Measurements from ENCODE around the gene NKX1-2. TPM values are rescaled to one million over a fixed set of nuclear protein-coding genes. Genes with fewer than 3 reads are reported as not detected.

The NKX1-2 gene
- total RNA-seq, 2 experiments from 2014 or later = not detected

DNA sequence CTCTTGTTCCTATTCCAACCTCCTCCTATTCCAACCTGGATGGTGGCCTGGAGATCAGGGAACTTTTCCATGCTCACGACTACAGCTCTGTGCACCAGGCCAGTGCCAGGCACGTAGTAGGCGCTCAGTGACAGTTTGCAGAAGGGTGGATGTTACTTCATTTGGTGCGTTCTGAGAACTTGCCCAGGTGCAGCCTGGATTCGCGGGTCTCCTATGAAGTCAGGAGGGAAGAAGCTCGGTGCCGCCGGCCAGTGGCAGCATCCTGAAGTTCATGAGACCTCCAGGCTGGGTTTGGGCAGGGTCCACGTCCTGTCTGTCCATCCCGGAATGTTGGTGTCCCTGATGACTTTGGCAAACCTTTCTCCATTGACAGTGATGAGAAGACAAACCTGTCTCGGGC lies 33.0 kb upstream of the NKX1-2 start:
- CTCF ChIA-PET (ENCODE audit: unreplicated experiment) = no interaction called here

DNA sequence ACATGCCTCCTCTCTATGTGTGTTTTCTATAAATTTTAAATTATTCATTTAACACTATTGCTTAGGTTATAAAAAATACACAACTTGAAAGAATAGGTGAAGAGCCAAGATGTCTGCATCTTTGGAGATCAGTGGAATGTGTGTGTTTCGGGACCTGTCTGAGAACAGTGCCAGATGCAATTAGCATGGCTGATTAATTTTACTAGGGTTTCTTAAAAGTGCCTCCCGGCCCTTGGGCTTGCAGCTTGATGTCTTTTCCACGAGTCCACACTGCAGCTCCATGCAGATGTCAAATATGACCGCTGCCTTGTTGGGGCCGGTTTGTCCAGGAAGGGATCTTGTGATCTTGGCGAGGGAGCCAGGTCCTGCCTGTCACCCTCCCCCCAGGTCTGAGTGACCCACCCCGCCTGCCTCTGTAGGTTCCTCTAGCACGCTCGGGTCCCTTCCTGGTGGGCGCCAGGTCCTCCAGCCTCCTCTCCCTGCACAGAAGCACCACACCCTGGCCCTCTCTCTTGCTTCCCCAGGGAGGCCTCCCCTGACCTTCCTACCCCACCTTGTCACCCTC lies 32.5 kb upstream of the NKX1-2 start:
- Histone ChIP-seq H3K4me1 (ENCODE audit: insufficient read depth, low read length, poor library complexity, severe bottlenecking) (no peaks in the 10 kb centered on the region), H3K36me3 (ENCODE audit: insufficient read depth, low read length) (peaks cover 12% of the 10 kb centered on the region), H3K4me2 (ENCODE audit: low read length) (no peak overlapping the region), H3K4me3 (ENCODE audit: low read depth, low read length, poor library complexity, severe bottlenecking) (no peak overlapping the region), H3K9me3 (ENCODE audit: low read length) (peaks cover 10% of the 10 kb centered on the region), H2AFZ (ENCODE audit: low read length) (no peak overlapping the region), H3K9me2 (ENCODE audit: insufficient read depth, low read length) (no peaks in the 10 kb centered on the region), H3K27ac (ENCODE audit: low read depth, low read length, poor library complexity, severe bottlenecking) (no peak overlapping the region), H3K79me2 (ENCODE audit: insufficient read depth, low read depth, low read length) (no peaks in the 10 kb centered on the region), H4K20me1 (ENCODE audit: insufficient read depth, low read length) (0 out of 2 replicates have a peak, but pooled peaks cover 5% of the 10 kb centered on the region)
- POLR2A ChIA-PET = no interaction called here
- TF ChIP-seq EZH2phosphoT487 (IDR thresholded peaks at IDR 0.05; ENCODE audit: borderline replicate concordance, low read depth, low read length) = no peak
- TF ChIP-seq, protein P1, sequence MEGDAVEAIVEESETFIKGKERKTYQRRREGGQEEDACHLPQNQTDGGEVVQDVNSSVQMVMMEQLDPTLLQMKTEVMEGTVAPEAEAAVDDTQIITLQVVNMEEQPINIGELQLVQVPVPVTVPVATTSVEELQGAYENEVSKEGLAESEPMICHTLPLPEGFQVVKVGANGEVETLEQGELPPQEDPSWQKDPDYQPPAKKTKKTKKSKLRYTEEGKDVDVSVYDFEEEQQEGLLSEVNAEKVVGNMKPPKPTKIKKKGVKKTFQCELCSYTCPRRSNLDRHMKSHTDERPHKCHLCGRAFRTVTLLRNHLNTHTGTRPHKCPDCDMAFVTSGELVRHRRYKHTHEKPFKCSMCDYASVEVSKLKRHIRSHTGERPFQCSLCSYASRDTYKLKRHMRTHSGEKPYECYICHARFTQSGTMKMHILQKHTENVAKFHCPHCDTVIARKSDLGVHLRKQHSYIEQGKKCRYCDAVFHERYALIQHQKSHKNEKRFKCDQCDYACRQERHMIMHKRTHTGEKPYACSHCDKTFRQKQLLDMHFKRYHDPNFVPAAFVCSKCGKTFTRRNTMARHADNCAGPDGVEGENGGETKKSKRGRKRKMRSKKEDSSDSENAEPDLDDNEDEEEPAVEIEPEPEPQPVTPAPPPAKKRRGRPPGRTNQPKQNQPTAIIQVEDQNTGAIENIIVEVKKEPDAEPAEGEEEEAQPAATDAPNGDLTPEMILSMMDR (conservative IDR thresholded peaks at IDR 0.05; ENCODE audit: low read length) = no peak
- no TSS peak for BruUV-seq (replicated peaks)
- intact Hi-C loops (cut with micrococcal nuclease; ENCODE audit: unreplicated experiment) = no loop called here
- CTCF ChIA-PET (ENCODE audit: unreplicated experiment) = interaction anchor here (0.7 kb wide), 1 partner anchor 942 kb away, joined by 4 read pairs; no protein-coding TSS in a partner anchor
- DNase-seq (ENCODE audit: low spot score) = no peak

More for the DNA sequence above, 33.0 kb upstream of the NKX1-2 start:
- POLR2A ChIA-PET = no interaction called here
- Histone ChIP-seq H3K4me2 (ENCODE audit: low read length) (no peak overlapping the region), H3K4me3 (ENCODE audit: low read depth, low read length, poor library complexity, severe bottlenecking) (no peak overlapping the region), H3K9me3 (ENCODE audit: low read length) (peaks cover 12% of the 10 kb centered on the region), H3K36me3 (ENCODE audit: insufficient read depth, low read length) (peaks cover 12% of the 10 kb centered on the region), H3K27ac (ENCODE audit: low read depth, low read length, poor library complexity, severe bottlenecking) (no peak overlapping the region), H3K79me2 (ENCODE audit: insufficient read depth, low read depth, low read length) (no peaks in the 10 kb centered on the region), H3K9me2 (ENCODE audit: insufficient read depth, low read length) (no peaks in the 10 kb centered on the region), H3K4me1 (ENCODE audit: insufficient read depth, low read length, poor library complexity, severe bottlenecking) (no peaks in the 10 kb centered on the region), H4K20me1 (ENCODE audit: insufficient read depth, low read length) (0 out of 2 replicates have a peak, but pooled peaks cover 5% of the 10 kb centered on the region), H2AFZ (ENCODE audit: low read length) (no peak overlapping the region)
- DNase-seq (ENCODE audit: low spot score) = no peak
- BruUV-seq (replicated peaks) = no TSS peak
- intact Hi-C loops (cut with micrococcal nuclease; ENCODE audit: unreplicated experiment) = no loop called here
- TF ChIP-seq EZH2phosphoT487 (IDR thresholded peaks at IDR 0.05; ENCODE audit: borderline replicate concordance, low read depth, low read length) = no peak
- TF ChIP-seq, protein P1 (conservative IDR thresholded peaks at IDR 0.05; ENCODE audit: low read length) = no peak

DNA sequence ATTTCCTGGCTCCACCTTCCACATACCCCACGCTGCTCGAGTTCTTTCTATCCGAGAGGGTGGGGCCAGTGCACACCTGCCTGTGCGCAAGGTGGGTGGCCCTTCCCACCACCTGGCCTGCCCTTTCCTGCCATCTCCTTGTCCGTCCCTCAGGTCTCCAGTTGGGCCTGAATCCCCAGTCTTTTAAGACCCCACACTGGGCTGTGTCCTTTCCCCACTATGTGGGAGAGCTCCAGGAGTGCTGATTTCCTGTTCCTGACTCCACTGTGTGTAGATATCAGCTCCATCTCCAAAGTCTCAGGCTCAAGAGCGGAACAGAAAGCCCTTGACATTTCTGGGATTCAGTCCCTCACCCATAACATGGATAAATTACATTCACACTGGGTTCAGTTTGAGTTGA lies 31.9 kb upstream of the NKX1-2 start:
- POLR2A ChIA-PET = no interaction called here
- no peak for DNase-seq (ENCODE audit: low spot score)
- BruUV-seq (replicated peaks) = no TSS peak
- CTCF ChIA-PET (ENCODE audit: unreplicated experiment) = interaction anchor here (0.7 kb wide), 1 partner anchor 942 kb away, joined by 4 read pairs; no protein-coding TSS in a partner anchor
- 0 out of 2 replicates have a peak, but pooled peaks cover 5% of the 10 kb centered on the region for H4K20me1 ChIP-seq (ENCODE audit: insufficient read depth, low read length)
- H3K9me2 ChIP-seq (ENCODE audit: insufficient read depth, low read length) = no peaks in the 10 kb centered on the region
- no peak for TF ChIP-seq EZH2phosphoT487 (IDR thresholded peaks at IDR 0.05; ENCODE audit: borderline replicate concordance, low read depth, low read length)
- TF ChIP-seq, protein P1 (conservative IDR thresholded peaks at IDR 0.05; ENCODE audit: low read length) = no peak
- peaks cover 4% of the 10 kb centered on the region for H3K9me3 ChIP-seq (ENCODE audit: low read length)
- no peak overlapping the region for H3K4me2 ChIP-seq (ENCODE audit: low read length)
- no peak overlapping the region for H3K4me3 ChIP-seq (ENCODE audit: low read depth, low read length, poor library complexity, severe bottlenecking)
- peaks cover 7% of the 10 kb centered on the region; the same call in 1 of the 2 replicates for H3K36me3 ChIP-seq (ENCODE audit: insufficient read depth, low read length)
- no peaks in the 10 kb centered on the region for H3K79me2 ChIP-seq (ENCODE audit: insufficient read depth, low read depth, low read length)
- H2AFZ ChIP-seq (ENCODE audit: low read length) = no peak overlapping the region
- no peak overlapping the region for H3K27ac ChIP-seq (ENCODE audit: low read depth, low read length, poor library complexity, severe bottlenecking)
- intact Hi-C loops (cut with micrococcal nuclease; ENCODE audit: unreplicated experiment) = no loop called here
- H3K4me1 ChIP-seq (ENCODE audit: insufficient read depth, low read length, poor library complexity, severe bottlenecking) = no peaks in the 10 kb centered on the region

All from OCI-LY7 (cell line).